HL-60 (cell line): ENCODE results near the gene PF4V1.
A peak's percentile ranks its signal among the peaks of the same experiment; 100 is the strongest.

Experiments used
- DNase-seq, 2 experiments: peaks; one replicate each; pipeline ENCODE4 v3.0.0-alpha.2; 2010 to 2020; ENCODE audit warnings: low read depth in 1 of 2, low spot score in 1 of 2
- H3K27ac ChIP-seq: fragments of 250-450 bp; sonication (Bioruptor Pico); replicated peaks from 2 replicates; pipeline ENCODE4 v1.5.1; 2020; ENCODE audit warnings: mild to moderate bottlenecking, moderate library complexity
- H3K27me3 ChIP-seq: fragments of 250-450 bp; sonication (Bioruptor Pico); 2 replicates; pipeline ENCODE4 v1.5.1; 2021; ENCODE audit warnings: mild to moderate bottlenecking, moderate library complexity; ENCODE audit not compliant: insufficient read depth, poor library complexity, severe bottlenecking
- H3K4me3 ChIP-seq: replicated peaks from 2 replicates; pipeline ENCODE4 v1.5.1; 2011; ENCODE audit warnings: mild to moderate bottlenecking, control low read depth, low read length; ENCODE audit not compliant: insufficient read depth
- CTCF ChIP-seq: IDR thresholded peaks from one replicate; pipeline ENCODE4 v1.5.1; 2011; ENCODE audit warnings: low read length, control low read depth, inconsistent platforms; ENCODE audit not compliant: insufficient read depth
- GABPA ChIP-seq: IDR thresholded peaks from 2 replicates; pipeline ENCODE4 v1.6.1; 2012; ENCODE audit warnings: low read depth
- POLR2AphosphoS5 ChIP-seq: IDR thresholded peaks from 2 replicates; pipeline ENCODE4 v1.6.1; 2012; ENCODE audit warnings: low read depth
- REST ChIP-seq: IDR thresholded peaks from 2 replicates; pipeline ENCODE4 v1.6.1; 2012; ENCODE audit warnings: low read depth; ENCODE audit not compliant: insufficient replicate concordance
- SPI1 ChIP-seq: IDR thresholded peaks from 2 replicates; pipeline ENCODE4 v1.6.1; 2012; ENCODE audit warnings: low read depth, mild to moderate bottlenecking, borderline replicate concordance

PF4V1 gene

GRCh38 chr4:73823760-73824159 lies 29.3 kb upstream of the PF4V1 start:
- no peak for DNase-seq
- H3K4me3 ChIP-seq = no peak overlapping the region
- no peak overlapping the region; the same call in 1 of the 2 replicates for H3K27ac ChIP-seq
- TF ChIP-seq SPI1 (no peak), CTCF (no peak), POLR2AphosphoS5 (no peak), REST (no peak), GABPA (no peak)
- H3K27me3 ChIP-seq = no peaks in the 10 kb centered on the region

GRCh38 chr4:73828956-73829355 lies 24.1 kb upstream of the PF4V1 start:
- TF ChIP-seq CTCF (no peak), SPI1 (no peak), POLR2AphosphoS5 (peak; percentile 49; the same call in 1 of the 2 replicates), REST (no peak), GABPA (no peak)
- DNase-seq = peak; percentile 72 to 81
- Histone ChIP-seq H3K27me3 (no peaks in the 10 kb centered on the region), H3K27ac (peak overlapping the region; percentile 62), H3K4me3 (no peak overlapping the region)

GRCh38 chr4:73831569-73831968 lies 21.5 kb upstream of the PF4V1 start:
- TF ChIP-seq REST (no peak), POLR2AphosphoS5 (no peak), CTCF (no peak), SPI1 (no peak), GABPA (no peak)
- no peaks in the 10 kb centered on the region for H3K27me3 ChIP-seq
- no peak for DNase-seq
- H3K4me3 ChIP-seq = no peak overlapping the region
- no peak overlapping the region for H3K27ac ChIP-seq
